EH (cell line): ENCODE data around the gene MSS51.
"Not testable (repeated sequence)": the region's sequence is repeated elsewhere in the genome, so short reads cannot be mapped to it uniquely, and the experiment has no call there.

Source experiments
- DNase-seq: peaks from one replicate; pipeline ENCODE4 v3.0.0-alpha.2; 2015; ENCODE audit warnings: low read depth

MSS51 gene

GRCh38 chr10:73414230-73414945, 19.0 kb downstream of the MSS51 start:
- DNase-seq = no peak

- DNase-seq = peak; percentile 85
These were observed 19.7 kb downstream of the MSS51 start, which contains the start of gene ANXA7 for GRCh38 chr10:73413528-73414229. Gene ANXA7 (minus strand): TSS chr10:73414058. CDS start chr10:73400856, 13,202 bp downstream.

GRCh38 chr10:73413108-73413527, 20.2 kb downstream of the MSS51 start:
- no peak for DNase-seq

GRCh38 chr10:73410897-73411296, 22.5 kb downstream of the MSS51 start:
- DNase-seq = no peak

GRCh38 chr10:73408978-73409521, 24.3 kb downstream of the MSS51 start:
- DNase-seq = no peak

GRCh38 chr10:73408061-73408460, 25.3 kb downstream of the MSS51 start:
- no peak for DNase-seq

- DNase-seq = no peak
These were observed 25.9 kb downstream of the MSS51 start for GRCh38 chr10:73407495-73407894.

GRCh38 chr10:73406846-73407245, 26.5 kb downstream of the MSS51 start:
- no peak for DNase-seq

- no peak for DNase-seq
These were observed 27.8 kb downstream of the MSS51 start for GRCh38 chr10:73405556-73405955.

GRCh38 chr10:73404690-73405089, 28.7 kb downstream of the MSS51 start:
- DNase-seq = no peak

GRCh38 chr10:73401636-73402035, 31.7 kb downstream of the MSS51 start:
- no peak for DNase-seq

GRCh38 chr10:73399063-73399462, 34.3 kb downstream of the MSS51 start:
- no peak for DNase-seq

GRCh38 chr10:73398024-73398423, 35.3 kb downstream of the MSS51 start:
- DNase-seq = no peak

GRCh38 chr10:73394325-73394724, 39.0 kb downstream of the MSS51 start:
- not testable (repeated sequence) for DNase-seq

GRCh38 chr10:73388228-73388627, 45.1 kb downstream of the MSS51 start:
- DNase-seq = no peak

GRCh38 chr10:73386583-73386982, 46.8 kb downstream of the MSS51 start:
- no peak for DNase-seq

- no peak for DNase-seq
These were observed 54.2 kb downstream of the MSS51 start for GRCh38 chr10:73379064-73379748.

- DNase-seq = no peak
These were observed 56.7 kb downstream of the MSS51 start for GRCh38 chr10:73376679-73377078.
